ENCODE measurements around the gene PRDX1. TPM values are rescaled to one million over a fixed set of nuclear protein-coding genes. Genes with fewer than 3 reads are reported as not detected.
A peak's percentile ranks its signal among the peaks of the same experiment; 100 is the strongest.
"Not testable (repeated sequence)": the region's sequence is repeated elsewhere in the genome, so short reads cannot be mapped to it uniquely, and the experiment has no call there.

Gene PRDX1
- total RNA-seq, 1 experiment from 2014 or later: 1,198 TPM

- Histone ChIP-seq H3K36me3 (no peaks in the 10 kb centered on the region), H3K9me3 (no peaks in the 10 kb centered on the region), H3K27me3 (peaks cover 16% of the 10 kb centered on the region), H3K4me3 (peak within 1 kb of the TSS; percentile 61)
- DNase-seq: peak; percentile 95
These were observed 30.8 kb downstream of the PRDX1 start, which contains the start of gene TESK2 for GRCh38 chr1:45490626-45491486. TSS of gene TESK2 (minus strand) at chr1:45491163. CDS start at chr1:45457785, 33,378 bp downstream.

DNA sequence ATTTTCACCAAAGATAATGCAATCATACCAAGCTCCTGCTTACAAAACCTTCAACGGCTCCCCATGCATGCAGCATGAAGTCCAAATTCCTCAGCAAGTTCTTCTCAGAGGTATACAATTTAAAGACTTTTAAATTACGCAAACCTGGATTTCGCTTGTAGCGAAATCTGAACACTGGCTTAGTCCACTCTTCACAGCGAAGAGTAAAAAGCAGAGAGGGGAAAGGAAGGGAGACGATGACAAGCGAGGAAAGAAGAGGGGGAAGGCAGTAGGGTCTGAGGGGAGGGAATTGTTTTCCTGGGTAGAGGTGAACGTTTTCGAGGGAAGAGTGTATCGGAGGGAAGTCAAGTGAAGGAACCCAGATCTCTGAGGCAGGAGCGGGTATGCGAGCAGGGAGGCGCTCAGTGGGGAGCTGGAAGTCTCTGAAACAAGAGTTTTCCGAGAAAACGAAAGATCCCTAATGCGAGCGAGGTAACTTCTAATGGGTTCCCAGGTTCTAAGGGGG lies 31.5 kb downstream of the PRDX1 start:
- peak overlapping the region; percentile 61 for H3K4me3 ChIP-seq
- no peaks in the 10 kb centered on the region for H3K36me3 ChIP-seq
- no peaks in the 10 kb centered on the region for H3K9me3 ChIP-seq
- no peak for DNase-seq
- H3K27me3 ChIP-seq: peaks cover 16% of the 10 kb centered on the region

GRCh38 chr1:45489379-45489778 lies 32.3 kb downstream of the PRDX1 start:
- H3K36me3 ChIP-seq, H3K9me3 ChIP-seq, DNase-seq, H3K4me3 ChIP-seq: not testable (repeated sequence)
- H3K27me3 ChIP-seq: peaks cover 16% of the 10 kb centered on the region

GRCh38 chr1:45488666-45489377 lies 32.9 kb downstream of the PRDX1 start:
- H3K9me3 ChIP-seq: no peaks in the 10 kb centered on the region
- H3K27me3 ChIP-seq: peaks cover 16% of the 10 kb centered on the region
- H3K36me3 ChIP-seq: no peaks in the 10 kb centered on the region
- no peak for DNase-seq
- H3K4me3 ChIP-seq: no peak overlapping the region

DNA sequence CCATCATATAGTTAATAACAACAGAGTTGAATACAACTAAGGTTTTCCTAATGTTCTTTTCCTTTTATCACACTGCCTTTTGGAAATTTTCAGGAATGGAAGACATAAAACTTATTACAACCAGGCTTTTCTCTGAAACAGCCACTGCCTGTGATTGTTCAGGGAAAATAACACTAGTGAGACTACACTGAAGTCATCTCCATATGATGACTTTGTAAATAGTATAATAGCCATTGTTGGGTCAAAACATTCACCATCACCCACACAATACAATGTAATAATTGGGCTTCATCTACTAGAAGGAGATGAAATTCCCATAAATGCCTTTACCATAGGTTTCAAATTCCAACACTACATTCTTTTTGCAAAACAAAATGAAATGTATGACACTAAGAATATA lies 35.7 kb downstream of the PRDX1 start:
- H3K9me3 ChIP-seq: no peaks in the 10 kb centered on the region
- H3K27me3 ChIP-seq: peaks cover 16% of the 10 kb centered on the region
- no peak overlapping the region for H3K4me3 ChIP-seq
- DNase-seq: no peak
- H3K36me3 ChIP-seq: no peaks in the 10 kb centered on the region

DNA sequence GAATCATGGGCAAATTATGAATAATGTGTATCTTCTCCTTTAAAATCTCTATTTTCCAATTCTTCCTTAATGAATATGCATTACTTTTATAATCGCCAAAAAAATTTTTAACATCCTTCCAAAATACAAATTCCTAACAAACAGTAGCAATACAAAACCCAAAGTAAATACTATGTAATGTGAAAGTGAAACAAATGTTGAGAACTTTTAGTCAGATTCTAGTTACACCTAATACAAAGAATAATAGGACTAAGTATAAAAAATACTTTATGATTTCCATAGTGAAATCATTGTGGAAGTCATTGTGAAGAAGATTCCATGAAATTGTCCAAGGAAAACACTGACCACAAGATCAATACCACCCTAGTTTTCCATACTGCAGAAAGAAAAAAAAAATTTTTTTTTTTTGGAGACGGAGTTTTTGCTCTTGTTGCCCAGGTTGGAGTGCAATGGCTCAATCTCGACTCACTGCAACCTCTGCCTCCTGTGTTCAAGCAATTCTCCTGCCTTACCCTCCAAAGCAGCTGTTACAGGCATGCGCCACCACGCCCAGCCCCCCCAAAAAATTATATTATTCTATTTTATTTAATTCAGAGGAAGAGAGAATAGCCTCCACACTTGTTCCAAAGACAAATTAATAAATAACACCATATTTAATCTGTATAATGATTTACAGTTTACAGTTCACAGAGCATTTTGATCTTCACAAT lies 42.5 kb downstream of the PRDX1 start:
- H3K36me3 ChIP-seq: no peaks in the 10 kb centered on the region
- no peak overlapping the region for H3K4me3 ChIP-seq
- DNase-seq: no peak
- H3K27me3 ChIP-seq: no peaks in the 10 kb centered on the region
- H3K9me3 ChIP-seq: no peaks in the 10 kb centered on the region

- no peak for DNase-seq
- Histone ChIP-seq H3K27me3 (no peaks in the 10 kb centered on the region), H3K4me3 (no peak overlapping the region), H3K36me3 (no peaks in the 10 kb centered on the region), H3K9me3 (no peaks in the 10 kb centered on the region)
These were observed 43.4 kb downstream of the PRDX1 start for GRCh38 chr1:45478121-45478814.

DNA sequence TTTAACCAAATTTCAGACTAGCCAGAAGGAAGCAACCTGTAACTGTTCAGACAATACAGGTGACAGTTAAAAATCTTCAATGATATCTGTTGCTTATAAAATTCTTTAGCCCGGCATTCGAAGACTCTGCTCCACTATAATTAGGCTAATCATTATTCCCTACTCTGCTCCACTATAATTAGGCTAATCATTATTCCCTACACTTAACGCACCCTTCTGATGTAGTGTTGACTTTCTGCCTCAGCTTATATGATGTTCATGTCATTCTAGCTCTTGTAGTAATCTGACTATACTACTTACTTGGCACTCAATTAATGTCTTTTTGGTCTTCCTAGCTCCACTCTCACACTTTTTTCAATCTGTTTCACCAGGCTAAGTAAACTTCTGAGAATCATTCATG lies 44.0 kb downstream of the PRDX1 start:
- Histone ChIP-seq H3K4me3 (no peak overlapping the region), H3K36me3 (no peaks in the 10 kb centered on the region), H3K27me3 (no peaks in the 10 kb centered on the region), H3K9me3 (no peaks in the 10 kb centered on the region)
- no peak for DNase-seq

DNA sequence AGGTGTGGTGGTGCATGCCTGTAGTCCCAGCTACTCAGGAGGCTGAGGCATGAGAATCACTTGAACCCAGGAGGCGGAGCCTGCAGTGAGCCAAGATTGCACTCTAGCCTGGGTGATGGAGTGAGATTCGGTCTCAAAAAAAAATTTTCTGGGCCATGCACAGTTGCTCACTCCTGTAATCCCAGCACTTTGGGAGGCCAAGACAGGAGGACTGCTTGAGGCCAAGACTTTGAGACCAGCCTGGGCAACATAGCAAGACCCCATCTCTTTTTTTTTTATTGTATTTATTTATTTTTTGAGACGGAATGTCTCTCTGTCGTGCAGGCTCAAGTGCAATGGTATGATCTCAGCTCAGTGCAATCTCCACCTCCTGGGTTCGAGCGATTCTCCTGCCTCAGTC lies 47.5 kb downstream of the PRDX1 start:
- DNase-seq, H3K4me3 ChIP-seq, H3K27me3 ChIP-seq, H3K36me3 ChIP-seq, H3K9me3 ChIP-seq: not testable (repeated sequence)

DNA sequence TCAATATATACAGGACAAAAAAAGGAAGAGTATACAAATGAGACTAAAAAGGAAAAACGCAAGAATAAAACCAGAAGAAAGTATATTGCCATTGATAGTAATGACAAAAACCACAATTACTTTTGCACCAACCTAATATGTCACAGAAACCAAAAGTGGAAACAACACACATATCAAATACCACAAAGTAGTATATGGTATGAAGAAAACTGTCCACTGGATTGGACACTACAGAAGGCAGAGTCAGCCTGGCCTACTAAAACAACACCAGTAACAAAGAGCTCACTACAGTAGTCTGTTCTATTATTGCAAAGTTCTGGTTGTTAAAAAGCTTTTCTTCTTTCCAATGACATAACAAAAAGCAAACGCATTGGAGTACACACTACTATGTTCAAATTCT lies 48.4 kb downstream of the PRDX1 start:
- no peak overlapping the region for H3K4me3 ChIP-seq

DNA sequence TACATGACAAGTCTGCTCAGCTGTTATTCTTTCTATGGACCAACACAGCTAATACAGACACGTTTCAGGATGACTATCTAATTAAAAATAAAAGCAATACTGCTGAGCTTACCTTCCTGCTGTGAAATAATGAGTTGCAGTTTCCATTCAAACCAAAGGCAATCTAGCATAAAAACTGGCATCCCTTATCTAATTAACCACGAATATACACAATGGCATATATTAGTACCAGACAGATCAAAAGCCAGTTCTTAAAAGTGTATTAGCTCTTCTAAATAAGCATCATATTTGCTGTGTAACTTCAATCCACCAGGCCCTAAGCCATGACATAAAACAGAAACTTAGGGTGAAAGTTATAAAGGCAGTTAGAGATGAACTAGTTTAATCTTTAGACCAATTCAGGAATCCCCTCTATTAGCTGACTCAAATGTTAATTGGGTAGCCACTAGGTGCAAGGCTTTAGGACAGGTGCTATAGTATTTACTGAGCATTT lies 51.3 kb downstream of the PRDX1 start:
- DNase-seq: no peak
- Histone ChIP-seq H3K36me3 (no peaks in the 10 kb centered on the region), H3K27me3 (no peaks in the 10 kb centered on the region; the same call in 1 of the 2 replicates), H3K4me3 (no peak overlapping the region), H3K9me3 (no peaks in the 10 kb centered on the region)

More for the DNA sequence above, 48.4 kb downstream of the PRDX1 start:
- H3K27me3 ChIP-seq: no peaks in the 10 kb centered on the region; the same call in 1 of the 2 replicates
- no peak for DNase-seq
- no peaks in the 10 kb centered on the region for H3K36me3 ChIP-seq
- no peaks in the 10 kb centered on the region for H3K9me3 ChIP-seq

DNA sequence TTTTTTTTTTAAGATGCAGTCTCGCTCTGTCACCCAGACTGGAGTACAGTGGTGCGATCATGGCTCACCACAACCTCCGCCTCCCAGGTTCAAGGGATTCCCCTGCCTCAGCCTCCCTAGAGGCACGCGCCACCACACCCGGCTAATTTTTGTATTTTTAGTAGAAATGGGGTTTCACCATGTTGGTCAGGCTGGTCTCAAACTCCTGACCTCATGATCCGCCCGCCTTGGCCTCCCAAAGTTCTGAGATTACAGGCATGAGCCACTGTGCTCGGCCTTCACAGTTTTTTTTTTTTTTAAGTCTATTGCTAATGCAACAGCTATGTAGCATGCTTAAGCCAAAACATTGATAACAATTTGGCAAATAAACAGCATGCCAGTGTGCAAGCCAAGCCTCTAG lies 54.3 kb downstream of the PRDX1 start:
- H3K27me3 ChIP-seq, H3K36me3 ChIP-seq, DNase-seq, H3K4me3 ChIP-seq, H3K9me3 ChIP-seq: not testable (repeated sequence)

DNA sequence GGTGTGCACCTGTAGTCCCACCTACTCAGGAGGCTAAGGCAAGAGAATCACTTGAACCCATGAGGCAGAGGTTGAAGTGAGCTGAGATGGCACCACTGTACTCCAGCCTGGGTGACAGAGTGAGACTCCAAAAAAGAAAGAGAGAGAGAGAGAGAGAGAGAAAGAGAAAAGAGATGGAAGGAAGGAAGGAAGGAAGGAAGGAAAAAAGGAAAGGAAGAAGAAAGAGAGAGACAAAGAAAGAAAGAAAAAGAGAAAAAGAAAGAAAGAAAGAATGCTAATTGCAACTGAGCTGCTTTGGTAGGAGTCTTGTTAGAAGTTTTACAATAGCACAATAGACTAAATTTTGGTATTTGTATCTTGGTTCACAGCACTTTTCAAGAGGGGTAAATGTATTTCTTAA lies 56.4 kb downstream of the PRDX1 start:
- H3K9me3 ChIP-seq: no peaks in the 10 kb centered on the region
- H3K27me3 ChIP-seq: no peaks in the 10 kb centered on the region; the same call in 1 of the 2 replicates
- DNase-seq: no peak
- H3K36me3 ChIP-seq: no peaks in the 10 kb centered on the region
- H3K4me3 ChIP-seq: no peak overlapping the region
